Thyroid gland (tissue), 4 donors: ENCODE results near the gene TMC8.

Source experiments
- CTCF ChIP-seq, 6 experiments: fragments of 200-600 bp in 3 of 6; fragments of 450-650 bp in 3 of 6; sonication (generic) in 3 of 6; IDR thresholded peaks; one replicate each; pipeline ENCODE4 v1.5.1; 2016 to 2019; ENCODE audit warnings: antibody characterized with exemption in 6 of 6, mild to moderate bottlenecking in 2 of 6, inconsistent platforms in 1 of 6, moderate library complexity in 1 of 6
- POLR2A ChIP-seq, 2 donors: fragments of 450-650 bp; IDR thresholded peaks; one replicate each; pipeline ENCODE4 v1.6.1; 2017; ENCODE audit warnings: antibody characterized with exemption in 2 of 2, mild to moderate bottlenecking in 2 of 2, moderate library complexity in 1 of 2

GRCh38 chr17:78184868-78185267 is 54.3 kb downstream of the TMC8 start:
- TF ChIP-seq POLR2A (IDR thresholded peaks at IDR 0.05) (peak in 1 of 2 donors; percentile 64), CTCF (IDR thresholded peaks at IDR 0.05) (peak in 2 of 6 experiments; percentile 4 to 10)
